GM19351 (cell line): ENCODE data around the gene CERS5.
"Not testable (repeated sequence)": the region's sequence is repeated elsewhere in the genome, so short reads cannot be mapped to it uniquely, and the experiment has no call there.

Experiments
- ATAC-seq: cut with Tn5 transposase; IDR thresholded peaks from one replicate; pipeline ENCODE4 v1.9.1; 2021; ENCODE audit warnings: mild to moderate bottlenecking, moderate library complexity; ENCODE audit not compliant: unreplicated experiment

Gene CERS5

DNA sequence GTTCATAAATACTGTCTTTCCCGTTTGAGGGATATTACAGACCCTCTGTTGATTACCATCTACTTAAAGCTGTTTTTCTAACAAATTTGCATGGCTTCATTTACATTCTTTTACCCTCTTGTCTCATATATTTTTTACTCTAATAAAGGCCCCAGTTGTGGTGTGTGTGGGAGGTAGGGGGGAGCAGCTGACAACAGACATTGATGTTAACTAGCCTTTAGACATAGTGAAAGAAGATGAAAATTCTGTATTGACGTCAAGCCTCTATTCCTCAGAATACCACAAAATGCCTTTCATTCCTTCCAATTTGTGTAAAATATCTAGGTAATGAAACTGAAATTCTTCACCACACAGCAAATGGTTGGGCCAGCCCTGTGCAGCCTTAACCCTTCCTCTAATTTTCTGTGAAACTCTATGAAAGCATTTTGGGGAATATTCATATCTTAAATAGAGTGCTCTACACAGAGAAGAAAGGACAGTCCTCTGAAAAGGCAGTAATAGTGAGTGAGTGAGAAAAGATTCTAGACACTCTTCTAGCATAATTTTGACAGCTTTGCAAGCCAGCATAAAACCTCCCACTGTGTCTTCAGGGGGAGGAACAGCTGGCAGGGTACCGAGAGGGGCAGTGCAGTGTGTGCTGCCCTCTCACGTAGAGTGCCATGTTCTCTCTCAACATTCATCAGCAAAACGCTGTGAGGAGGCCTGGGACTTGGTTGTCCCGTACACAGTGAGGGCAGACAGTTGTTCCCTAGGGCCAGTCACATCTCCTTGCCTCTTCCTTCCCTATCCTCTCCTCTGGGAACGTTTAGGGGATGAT is 20.1 kb upstream of the CERS5 start:
- peak; percentile 77 for ATAC-seq

DNA sequence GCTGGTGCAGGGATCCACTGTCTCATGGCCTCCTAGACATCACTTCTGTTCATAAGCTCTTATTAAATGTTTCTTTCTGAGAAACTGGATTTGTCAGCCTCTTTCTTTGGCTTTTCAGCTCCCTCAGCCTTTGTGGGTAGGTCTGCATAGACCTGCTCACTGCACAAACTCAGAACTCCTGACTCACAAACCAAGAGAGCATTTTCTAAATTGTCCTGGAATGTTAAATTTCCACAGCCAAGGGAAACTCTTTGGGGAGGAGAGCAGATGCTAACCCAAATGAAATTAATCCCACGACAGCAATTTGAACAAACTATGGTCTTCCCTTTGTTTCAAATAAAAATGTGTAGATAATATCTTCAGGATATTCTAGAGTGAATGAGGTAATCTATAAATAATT is 19.5 kb upstream of the CERS5 start:
- ATAC-seq: no peak

DNA sequence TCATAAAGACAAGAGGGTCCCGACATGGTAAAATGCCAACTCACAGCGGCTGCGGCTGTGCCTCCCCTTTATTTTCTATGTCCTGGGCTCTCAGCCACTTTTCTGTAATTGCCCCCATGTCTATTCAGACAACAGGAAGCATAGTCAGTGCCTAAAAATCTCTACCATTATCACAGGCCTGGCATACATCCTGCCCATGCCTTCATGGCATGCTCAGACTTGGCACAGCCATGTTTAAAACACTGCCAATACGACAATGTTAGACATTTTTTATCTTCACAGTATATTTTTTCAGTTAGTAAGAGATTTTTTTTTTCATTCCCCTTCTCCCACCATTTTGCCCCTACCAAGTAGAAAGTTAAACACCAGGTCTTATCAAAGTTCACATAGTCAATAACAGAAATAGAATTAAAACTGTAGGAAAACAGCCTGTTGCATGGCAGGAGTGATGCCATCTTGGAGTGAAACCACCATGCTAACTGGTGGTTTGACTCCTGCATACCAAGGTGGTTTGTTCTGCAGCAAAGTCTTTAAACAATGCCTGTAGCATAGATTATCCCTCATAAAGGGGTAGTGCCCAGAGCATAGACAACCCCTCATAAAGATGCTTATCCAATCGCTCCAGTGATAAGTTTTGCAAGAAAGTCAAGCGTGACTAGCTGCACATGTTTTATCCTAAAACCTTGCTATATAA is 18.9 kb upstream of the CERS5 start:
- no peak for ATAC-seq

DNA sequence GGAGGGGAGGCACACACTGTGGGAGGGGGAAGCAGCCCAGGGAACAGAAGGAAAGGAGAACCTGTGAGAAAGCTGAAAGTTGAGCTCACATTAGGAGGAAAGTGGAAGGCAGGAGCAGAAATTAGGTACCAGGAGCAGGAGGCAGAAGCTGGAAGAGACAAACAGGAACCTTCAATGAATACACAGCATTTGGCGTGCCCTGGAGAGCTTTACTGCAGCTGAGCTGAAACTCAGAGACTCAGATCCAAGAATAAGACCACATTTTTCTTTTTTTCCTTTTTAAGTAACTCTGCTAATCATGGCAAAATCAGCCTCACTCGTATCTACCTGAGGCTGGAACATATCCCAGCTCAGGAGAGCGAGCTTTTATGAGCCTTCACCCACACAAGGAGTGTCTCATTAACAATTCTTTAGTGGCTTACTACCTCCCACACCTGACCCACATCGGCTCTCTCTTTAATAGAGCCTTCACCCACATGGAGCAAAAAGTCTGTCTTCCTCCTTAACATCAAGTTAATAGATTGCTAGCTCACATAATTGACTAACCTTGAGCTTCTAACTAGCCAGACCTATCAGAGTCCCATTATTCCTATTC is 18.2 kb upstream of the CERS5 start:
- ATAC-seq: no peak

DNA sequence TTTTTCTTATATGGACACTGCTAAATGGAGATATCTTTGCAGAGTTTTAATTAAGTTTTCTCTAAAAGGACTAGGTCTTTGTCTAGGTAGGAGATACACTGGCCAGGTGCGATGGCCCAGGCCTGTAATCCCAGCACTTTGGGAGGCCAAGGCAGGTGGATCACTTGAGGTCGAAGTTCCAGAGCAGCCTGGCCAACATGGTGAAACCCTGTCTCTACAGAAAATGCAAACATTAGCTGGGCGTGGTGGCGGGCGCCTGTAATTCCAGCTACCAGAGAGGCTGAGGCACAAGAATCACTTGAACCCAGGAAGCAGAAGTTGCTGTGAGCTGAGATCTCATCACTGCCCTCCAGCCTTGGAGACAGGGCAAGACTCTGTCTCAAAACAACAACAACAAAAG is 17.1 kb upstream of the CERS5 start:
- no peak for ATAC-seq

DNA sequence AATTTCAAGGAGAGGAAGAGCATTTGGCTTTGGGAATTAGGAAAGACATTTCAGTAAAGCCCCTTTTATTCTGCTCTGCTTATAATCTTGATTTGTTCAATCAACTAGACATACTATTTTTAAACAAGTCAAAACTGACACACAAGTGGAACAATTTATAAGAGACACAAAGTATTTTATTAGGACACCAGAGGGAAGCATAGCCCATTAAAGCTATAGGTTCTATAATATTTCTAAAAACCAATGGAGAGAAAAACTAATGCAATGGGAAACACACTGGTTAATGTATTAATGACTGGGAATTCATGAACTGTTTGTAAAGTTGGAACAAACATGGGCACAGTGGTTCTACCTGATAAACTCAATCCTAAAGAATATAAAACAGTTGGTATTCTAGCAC is 15.3 kb upstream of the CERS5 start:
- ATAC-seq: no peak

DNA sequence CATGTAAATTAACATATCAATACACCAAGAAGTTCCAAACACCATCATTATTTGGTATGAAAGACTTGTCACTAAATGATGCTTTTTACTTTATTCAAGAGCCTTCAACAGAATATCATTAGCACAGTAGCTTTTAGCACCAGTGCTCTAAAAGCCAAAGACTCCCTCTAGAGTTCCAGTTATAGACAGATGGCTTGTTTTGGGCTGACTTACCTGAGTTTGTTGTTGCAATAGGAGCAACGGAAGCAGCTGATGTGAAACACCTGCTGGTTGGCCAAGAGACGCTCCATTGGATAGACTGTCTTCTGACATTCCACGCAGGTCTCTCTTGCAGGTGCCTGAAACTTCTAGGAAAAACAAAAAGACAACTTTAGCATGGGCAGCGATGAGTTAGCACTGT is 14.5 kb upstream of the CERS5 start:
- ATAC-seq: no peak

DNA sequence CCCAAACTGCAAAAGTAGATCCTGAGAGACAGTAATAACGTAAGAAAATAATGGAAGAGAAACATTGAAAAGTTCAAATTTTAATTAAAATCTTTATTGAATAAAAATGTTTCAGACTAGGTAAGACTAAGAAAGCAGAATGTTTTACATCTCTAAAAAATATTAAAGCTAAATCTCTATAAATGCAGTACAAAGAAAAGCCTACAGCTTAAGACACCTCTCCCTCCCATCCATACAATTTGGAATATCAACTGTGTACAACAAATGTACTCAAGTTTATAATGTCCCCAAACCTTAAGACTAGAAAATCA is 8.5 kb upstream of the CERS5 start:
- ATAC-seq: no peak

DNA sequence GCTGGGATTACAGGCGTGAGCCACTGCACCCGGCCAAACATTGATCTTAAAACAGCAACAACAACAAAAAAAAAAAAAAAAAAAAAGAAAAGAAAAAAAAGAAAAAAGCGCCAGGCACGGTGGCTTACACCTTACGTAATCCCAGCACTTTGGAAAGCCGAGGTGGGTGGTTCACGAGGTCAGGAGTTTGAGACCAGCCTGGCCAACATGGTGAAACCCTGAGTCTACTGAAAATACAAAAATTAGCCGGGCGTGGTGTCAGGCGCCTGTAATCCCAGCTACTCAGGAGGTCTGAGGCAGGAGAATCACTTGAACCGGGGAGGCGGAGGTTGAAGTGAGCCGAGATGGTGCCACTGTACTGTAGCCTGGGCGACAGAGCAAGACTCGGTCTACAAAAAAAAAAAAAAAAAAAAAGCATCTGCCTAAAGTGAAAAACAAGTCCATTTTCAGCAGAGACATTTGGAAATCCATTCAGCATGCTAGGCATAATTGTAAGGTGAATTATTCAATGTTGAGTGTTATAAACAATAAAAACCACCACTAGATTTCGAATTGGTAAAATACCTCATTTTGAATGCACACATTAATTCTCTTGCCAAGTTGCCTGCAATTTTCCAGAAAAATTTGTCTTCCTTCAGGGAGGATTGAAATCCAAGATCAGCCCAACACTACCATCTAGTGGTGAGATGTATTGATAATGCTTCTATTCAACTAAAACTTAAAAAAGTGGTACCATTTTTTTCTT is 8.0 kb upstream of the CERS5 start:
- ATAC-seq: no peak

DNA sequence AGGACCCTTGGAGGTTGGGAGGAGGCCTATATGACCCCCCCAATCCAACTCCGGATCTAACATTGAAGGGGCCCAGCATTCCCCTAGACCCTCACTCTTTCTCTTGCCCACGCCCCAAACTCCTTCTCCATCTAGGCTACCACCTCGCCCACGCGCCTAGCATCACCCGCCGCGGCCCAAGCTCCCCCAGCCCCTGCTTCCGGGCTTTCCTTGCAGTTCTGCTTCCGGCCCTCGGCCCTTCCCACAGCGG is 445 bp downstream of the CERS5 start:
- peak; percentile 33 for ATAC-seq

DNA sequence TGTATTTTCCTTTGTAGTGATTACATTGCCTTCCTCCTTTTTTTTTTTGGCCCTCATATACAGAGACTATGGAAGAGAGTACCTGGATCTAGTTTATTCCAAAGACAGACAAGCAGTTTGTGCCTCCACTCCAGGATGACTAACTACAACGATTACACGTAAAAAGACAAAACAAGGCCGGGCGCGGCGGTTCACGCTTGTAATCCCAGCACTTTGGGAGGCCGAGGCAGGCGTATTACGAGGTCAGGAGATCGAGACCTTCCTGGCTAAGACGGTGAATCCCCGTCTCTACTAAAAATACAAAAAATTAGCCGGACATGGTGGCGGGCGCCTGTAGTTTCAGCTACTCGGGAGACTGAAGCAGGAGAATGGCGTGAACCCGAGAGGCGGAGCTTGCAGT is 2.2 kb downstream of the CERS5 start:
- no peak for ATAC-seq

DNA sequence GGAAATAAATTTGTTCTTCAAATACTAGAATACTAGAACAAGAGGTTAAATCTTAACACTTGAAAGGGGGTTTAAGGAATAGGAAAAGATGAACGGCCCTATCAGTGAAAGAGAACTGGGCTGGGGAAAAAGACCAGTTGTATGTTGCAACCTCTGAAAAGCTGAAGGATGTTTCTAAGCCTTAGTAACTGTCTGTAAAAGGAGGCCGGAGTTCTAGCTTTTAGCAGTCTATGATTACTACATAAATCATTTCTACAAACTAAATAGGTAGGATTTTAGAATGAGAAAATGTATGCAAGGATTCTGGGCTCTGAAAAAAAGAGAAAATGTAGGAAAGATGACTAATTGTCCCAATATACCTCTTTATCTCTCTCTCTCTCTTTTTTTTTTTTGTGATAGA is 4.9 kb downstream of the CERS5 start:
- ATAC-seq: no peak

DNA sequence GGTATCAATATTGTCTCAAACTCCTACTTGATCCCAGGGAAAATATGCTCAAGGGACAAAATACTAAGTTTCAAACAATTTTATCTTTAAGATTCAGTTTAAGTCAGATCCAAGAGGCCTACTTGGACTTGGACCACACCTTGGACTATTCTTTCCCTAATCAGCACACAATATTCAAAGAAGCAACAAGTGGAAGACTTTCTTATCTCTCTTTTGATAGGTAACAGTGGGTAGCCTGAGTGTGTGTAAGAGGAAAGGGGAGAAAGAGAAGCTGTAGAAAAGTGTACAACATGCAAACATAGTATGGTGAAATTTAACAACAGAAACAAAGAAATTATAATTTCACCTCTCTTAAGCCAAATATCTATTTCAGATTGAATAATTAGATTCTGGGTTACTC is 6.5 kb downstream of the CERS5 start:
- ATAC-seq: no peak

DNA sequence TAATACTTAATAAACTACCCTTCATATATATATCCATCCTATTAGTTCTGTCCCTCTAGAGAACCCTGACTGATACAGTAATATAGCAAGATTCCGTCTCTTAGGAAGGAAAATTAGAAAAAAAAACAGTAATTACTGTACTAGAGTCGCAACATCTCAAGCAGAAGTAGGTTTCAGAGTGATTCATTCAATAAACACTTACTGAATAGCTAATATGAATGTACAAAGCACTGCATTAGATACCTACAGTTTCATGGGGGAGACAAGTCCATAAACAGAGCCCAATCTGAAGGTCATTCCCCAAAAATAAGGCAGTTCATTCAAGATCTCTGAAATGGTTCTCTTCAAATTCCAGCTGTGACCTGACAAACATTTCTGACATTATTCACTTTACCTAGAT is 9.9 kb downstream of the CERS5 start:
- no peak for ATAC-seq

DNA sequence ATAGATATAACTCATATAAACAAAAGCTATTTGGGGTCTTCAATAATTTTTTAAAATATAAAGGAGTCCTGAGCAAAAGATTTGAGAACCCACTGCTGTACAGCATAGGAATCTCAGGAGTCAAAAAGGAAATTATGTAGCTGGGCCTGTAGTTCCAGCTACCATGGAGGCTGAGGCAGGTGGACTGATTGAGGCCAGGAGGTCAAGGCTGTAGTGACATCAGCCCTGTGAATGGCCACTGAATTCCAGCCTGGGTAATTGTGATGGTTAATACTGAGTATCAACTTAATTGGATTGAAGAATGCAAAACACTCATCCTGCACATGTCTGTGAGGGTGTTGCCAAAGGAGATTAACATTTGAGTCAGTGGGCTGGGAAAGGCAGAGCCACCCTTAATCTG is 10.5 kb downstream of the CERS5 start:
- ATAC-seq: no peak

DNA sequence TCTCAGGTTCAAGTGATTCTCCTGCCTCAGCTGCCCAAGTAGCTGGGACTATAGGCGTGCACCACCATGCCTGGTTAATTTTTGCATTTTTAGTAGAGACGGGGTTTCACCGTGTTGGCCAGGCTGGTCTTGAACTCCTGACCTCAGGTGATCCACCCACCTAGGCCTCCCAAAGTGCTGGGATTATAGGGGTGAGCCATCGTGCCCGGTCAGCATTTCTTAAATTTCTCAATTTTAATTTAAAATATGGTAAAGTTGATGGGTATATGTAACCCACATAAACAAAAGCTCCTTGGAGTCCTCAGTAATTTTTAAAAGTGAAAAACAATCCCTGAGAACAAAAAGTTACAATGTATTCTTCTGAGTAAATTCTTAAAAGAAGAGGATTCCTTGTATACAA is 12.2 kb downstream of the CERS5 start:
- not testable (repeated sequence) for ATAC-seq

DNA sequence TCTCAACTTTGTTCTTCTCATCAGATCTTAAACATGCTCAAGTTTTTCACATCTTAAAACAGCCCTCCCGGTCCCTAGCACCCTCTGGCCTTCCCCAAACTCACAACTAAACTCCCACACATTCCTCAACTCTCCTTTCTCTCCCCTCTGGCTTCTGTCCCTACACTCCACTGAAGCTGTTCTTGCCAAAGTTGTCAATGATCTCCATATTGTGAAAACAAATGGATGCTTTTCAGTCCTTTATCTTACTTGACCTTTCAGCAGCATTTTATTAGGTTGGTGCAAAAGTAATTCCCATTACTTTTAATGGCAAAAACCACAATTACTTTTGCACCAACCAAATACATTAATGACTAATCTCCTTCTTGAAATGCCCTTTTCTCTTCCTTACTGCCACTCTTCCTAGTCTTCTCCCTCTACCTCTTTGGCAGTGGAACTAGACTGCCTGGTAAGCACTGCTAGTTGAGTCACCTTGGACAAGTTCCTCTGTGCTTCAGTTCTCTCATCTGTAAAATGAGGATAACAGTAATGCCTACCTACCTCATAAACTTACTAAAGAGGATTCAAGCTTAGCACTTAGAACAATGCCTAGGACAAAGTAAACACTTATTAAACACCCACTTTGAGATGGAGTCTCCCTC is 16.0 kb downstream of the CERS5 start:
- no peak for ATAC-seq

DNA sequence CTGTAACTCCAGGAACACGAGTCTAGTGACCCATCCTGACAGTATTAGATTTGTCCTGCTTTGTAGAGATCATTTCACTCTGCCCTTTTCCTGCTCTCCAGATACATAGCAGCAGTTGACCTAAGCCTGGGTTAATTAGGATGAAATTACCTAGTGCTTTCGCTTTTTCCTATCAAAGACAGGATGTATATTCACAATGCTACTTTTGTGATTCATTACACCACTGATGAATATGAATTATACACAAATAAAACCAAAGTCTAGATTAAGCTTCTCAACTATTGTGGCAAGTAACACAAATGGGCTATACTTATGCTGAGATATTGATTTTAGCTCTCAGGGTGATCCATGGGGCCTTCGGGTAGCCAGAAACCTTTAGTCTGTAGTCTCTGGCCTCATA is 17.9 kb downstream of the CERS5 start:
- no peak for ATAC-seq

DNA sequence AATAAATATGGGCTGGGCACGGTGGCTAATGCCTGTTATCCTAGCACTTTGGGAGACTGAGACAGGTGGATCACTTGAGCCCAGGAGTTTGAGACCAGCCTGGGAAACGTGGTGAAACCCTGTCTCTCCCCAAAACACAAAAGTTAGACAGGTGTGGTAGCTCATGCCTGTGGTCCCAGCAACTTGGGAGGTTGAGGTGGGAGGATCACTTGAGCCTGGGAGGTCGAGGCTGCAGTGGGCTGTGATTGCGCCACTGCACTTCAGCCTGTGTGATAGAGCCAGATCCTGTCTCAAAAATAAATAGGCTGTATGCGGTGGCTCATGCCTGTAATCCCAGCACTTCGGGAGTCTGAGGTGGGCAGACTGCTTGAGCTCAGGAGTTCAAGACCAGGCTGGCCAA is 19.2 kb downstream of the CERS5 start:
- not testable (repeated sequence) for ATAC-seq

DNA sequence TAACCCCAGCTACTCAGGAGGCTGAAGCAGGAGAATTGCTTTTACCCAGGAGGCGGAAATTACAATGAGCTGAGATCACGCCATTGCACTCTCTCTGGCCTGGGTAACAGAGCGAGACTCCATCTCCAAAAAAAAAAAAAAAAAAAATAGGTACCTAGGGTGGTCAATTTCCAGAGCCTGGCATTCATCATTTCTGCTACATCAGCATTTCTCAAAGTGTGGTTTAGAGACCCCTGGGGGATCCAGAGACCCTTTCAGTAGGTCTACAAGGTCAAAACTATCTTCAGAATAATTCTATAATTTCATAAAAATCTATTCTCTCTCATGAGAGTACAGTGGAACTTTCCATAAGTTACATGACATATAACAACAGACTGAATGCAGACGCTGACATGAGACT is 19.9 kb downstream of the CERS5 start:
- ATAC-seq: no peak

DNA sequence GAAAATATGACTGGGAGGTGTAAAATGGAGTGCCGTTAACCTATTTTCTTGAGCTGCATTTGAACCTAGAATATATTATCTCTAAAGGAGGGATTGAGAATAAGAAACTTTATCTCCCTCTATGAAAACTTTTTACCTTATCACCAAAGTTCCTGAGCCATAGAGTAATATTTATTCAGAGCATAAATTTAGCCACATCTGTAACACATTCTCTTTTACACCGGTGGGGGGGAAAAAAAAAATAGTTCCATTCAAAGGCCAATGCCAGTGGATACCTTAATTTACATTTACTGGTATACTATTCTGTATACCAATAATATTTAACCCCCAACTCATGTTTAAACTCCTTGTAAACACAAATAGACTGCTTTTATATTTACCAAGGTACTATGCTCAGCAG is 21.7 kb downstream of the CERS5 start:
- ATAC-seq: no peak

DNA sequence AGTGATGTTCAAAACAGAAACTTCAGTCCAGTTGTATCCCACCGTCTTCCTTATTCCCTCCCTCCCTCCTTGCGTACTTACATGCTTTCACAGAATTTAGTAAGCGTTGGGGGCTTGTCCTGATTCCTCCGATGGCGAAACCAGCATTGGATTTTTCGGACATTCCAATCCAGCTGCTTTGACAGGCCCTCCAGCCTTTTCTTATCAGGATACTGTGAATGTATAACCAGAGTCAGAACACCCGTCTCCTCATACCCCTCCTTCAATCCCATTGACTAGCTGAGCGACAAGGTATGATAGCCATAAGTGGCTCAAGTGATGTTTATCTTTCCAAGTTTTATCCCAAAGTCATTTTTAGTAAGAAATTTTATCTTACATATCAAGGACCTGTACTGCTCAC is 24.2 kb downstream of the CERS5 start:
- no peak for ATAC-seq
